Neuronal stem cell (in vitro differentiated cells): ENCODE measurements around the gene PALM.
A peak's percentile ranks its signal among the peaks of the same experiment; 100 is the strongest.
"Not testable (repeated sequence)": the region's sequence is repeated elsewhere in the genome, so short reads cannot be mapped to it uniquely, and the experiment has no call there.

ENCODE experiments used
- DNase-seq: peaks from one replicate; pipeline ENCODE4 v3.0.0-alpha.2; 2013; ENCODE audit warnings: low spot score
- H2AFZ ChIP-seq: one replicate; pipeline ENCODE4 v1.6.1; 2013; ENCODE audit warnings: mild to moderate bottlenecking, low read length, inconsistent platforms
- H2AK5ac ChIP-seq: 2 replicates; pipeline ENCODE4 v1.6.1; 2013; ENCODE audit warnings: low read depth, mild to moderate bottlenecking, inconsistent platforms, low read length, moderate library complexity, mixed read lengths
- H2BK120ac ChIP-seq: 2 replicates; pipeline ENCODE4 v1.6.1; 2013; ENCODE audit warnings: low read depth, mild to moderate bottlenecking, inconsistent platforms, low read length, moderate library complexity, mixed read lengths
- H2BK12ac ChIP-seq: one replicate; pipeline ENCODE4 v1.6.1; 2013; ENCODE audit warnings: low read length, inconsistent platforms
- H2BK15ac ChIP-seq: 2 replicates; pipeline ENCODE4 v1.6.1; 2013; ENCODE audit warnings: mild to moderate bottlenecking, low read length, inconsistent platforms, mixed read lengths
- H2BK5ac ChIP-seq: one replicate; pipeline ENCODE4 v1.6.1; 2013; ENCODE audit warnings: inconsistent platforms, mild to moderate bottlenecking, low read length, moderate library complexity
- H3K14ac ChIP-seq: one replicate; pipeline ENCODE4 v1.6.1; 2013; ENCODE audit warnings: low read length, inconsistent platforms
- H3K18ac ChIP-seq: 2 replicates; pipeline ENCODE4 v1.6.1; 2013; ENCODE audit warnings: low read length, inconsistent platforms
- H3K23ac ChIP-seq: 2 replicates; pipeline ENCODE4 v1.6.1; 2013; ENCODE audit warnings: low read depth, mild to moderate bottlenecking, mixed read lengths, low read length, inconsistent platforms; ENCODE audit not compliant: poor library complexity
- H3K27ac ChIP-seq: replicated peaks from 3 replicates; pipeline ENCODE4 v1.5.1; 2013; ENCODE audit warnings: low read length, inconsistent platforms
- H3K27me3 ChIP-seq, 3 experiments: 2 replicates each; pipeline ENCODE4 v1.6.1; 2013; ENCODE audit warnings: low read length in 3 of 3, mild to moderate bottlenecking in 2 of 3, inconsistent platforms in 1 of 3, low read depth in 1 of 3, mixed read lengths in 1 of 3, moderate library complexity in 1 of 3; ENCODE audit not compliant: control insufficient read depth in 3 of 3, insufficient read depth in 3 of 3
- H3K36me3 ChIP-seq, 2 donors: replicated peaks in 1 of 2; 2 replicates each; pipeline ENCODE4 v1.6.1; 2013; ENCODE audit warnings: low read length in 2 of 2; ENCODE audit not compliant: control insufficient read depth in 2 of 2, insufficient read depth in 2 of 2
- H3K4ac ChIP-seq: 2 replicates; pipeline ENCODE4 v1.6.1; 2013; ENCODE audit warnings: inconsistent platforms, mild to moderate bottlenecking, low read length, moderate library complexity
- H3K4me1 ChIP-seq, 2 donors: 1 replicate in 1 of 2; 2 replicates in 1 of 2; pipeline ENCODE4 v1.6.1; 2013; ENCODE audit warnings: low read length in 2 of 2, low read depth in 1 of 2; ENCODE audit not compliant: control insufficient read depth in 2 of 2, insufficient read depth in 1 of 2
- H3K4me2 ChIP-seq: one replicate; pipeline ENCODE4 v1.6.1; 2013; ENCODE audit warnings: mild to moderate bottlenecking, low read length, inconsistent platforms; ENCODE audit not compliant: insufficient read depth, poor library complexity, severe bottlenecking
- H3K4me3 ChIP-seq, 2 donors: 2 replicates each; pipeline ENCODE4 v1.5.1; 2013; ENCODE audit warnings: low read length in 2 of 2, mild to moderate bottlenecking in 2 of 2, inconsistent platforms in 1 of 2, moderate library complexity in 1 of 2
- H3K79me1 ChIP-seq: one replicate; pipeline ENCODE4 v1.6.1; 2013; ENCODE audit warnings: low read depth, mild to moderate bottlenecking, inconsistent platforms, low read length, moderate library complexity
- H3K9ac ChIP-seq: one replicate; pipeline ENCODE4 v1.6.1; 2013; ENCODE audit warnings: mild to moderate bottlenecking, low read depth, low read length, inconsistent platforms; ENCODE audit not compliant: poor library complexity
- H3K9me3 ChIP-seq, 2 donors: replicated peaks in 1 of 2; 2 replicates each; pipeline versions ENCODE3 to v1.6.1; 2013; ENCODE audit warnings: low read length in 2 of 2, mild to moderate bottlenecking in 2 of 2, inconsistent platforms in 1 of 2, low read depth in 1 of 2, mixed read lengths in 1 of 2, moderate library complexity in 1 of 2; ENCODE audit not compliant: control insufficient read depth in 2 of 2, insufficient read depth in 1 of 2
- H4K8ac ChIP-seq: one replicate; pipeline ENCODE4 v1.6.1; 2013; ENCODE audit warnings: low read depth, mild to moderate bottlenecking, inconsistent platforms, low read length, moderate library complexity
- H4K91ac ChIP-seq: one replicate; pipeline ENCODE4 v1.6.1; 2013; ENCODE audit warnings: low read length, low read depth, mild to moderate bottlenecking, inconsistent platforms; ENCODE audit not compliant: poor library complexity
- WGBS, 2 donors: extraction: QIAGEN DNeasy Blood & Tissue Kit; methylation state at CpG; one replicate each; pipeline ENCODE4 v1.1.7; 2013; ENCODE audit warnings: missing lambda C conversion rate in 2 of 2, mixed read lengths in 1 of 2; ENCODE audit not compliant: insufficient read length in 2 of 2, insufficient replicate concordance in 1 of 2; ENCODE audit errors: extremely low coverage in 2 of 2; 5-methylcytosine and 5-hydroxymethylcytosine counted together

Gene PALM

GRCh38 chr19:725461-726089 lies 16.8 kb downstream of the PALM start:
- Histone ChIP-seq H4K8ac (no peak overlapping the region), H3K27ac (no peak overlapping the region)
- no CpG with 5 or more reads among the region's 13 CpGs for WGBS, 2 donors

GRCh38 chr19:726993-727956 lies 18.5 kb downstream of the PALM start:
- no peak overlapping the region for H3K9ac ChIP-seq
- H2AK5ac ChIP-seq = no peak overlapping the region
- H2BK15ac ChIP-seq = no peak overlapping the region
- peak overlapping the region; percentile 4 for H3K18ac ChIP-seq
- no peak overlapping the region for H4K91ac ChIP-seq
- no peak for DNase-seq
- H3K36me3 ChIP-seq = peaks cover 16 to 44% of the 10 kb centered on the region in 2 donors
- H3K27ac ChIP-seq = no peak overlapping the region
- H4K8ac ChIP-seq = no peak overlapping the region
- no peak overlapping the region for H2BK12ac ChIP-seq
- H2BK120ac ChIP-seq = no peak overlapping the region
- no peak overlapping the region for H2BK5ac ChIP-seq
- H2AFZ ChIP-seq = no peak overlapping the region
- peak overlapping the region; percentile 89 for H3K14ac ChIP-seq
- H3K23ac ChIP-seq = peak overlapping the region; percentile 80
- H3K4ac ChIP-seq = no peak overlapping the region
- peaks cover 14% of the 10 kb centered on the region for H3K79me1 ChIP-seq
- peaks cover 0 to 2% of the 10 kb centered on the region in 2 donors for H3K4me1 ChIP-seq
- H3K4me2 ChIP-seq = no peak overlapping the region
- H3K27me3 ChIP-seq = no peaks in the 10 kb centered on the region
- H3K4me3 ChIP-seq = no peak overlapping the region
- WGBS, 2 donors = no CpG with 5 or more reads among the region's 43 CpGs
- peaks cover 0 to 6% of the 10 kb centered on the region in 2 donors for H3K9me3 ChIP-seq

More at GRCh38 chr19:725461-726089, 16.8 kb downstream of the PALM start:
- no peak overlapping the region for H3K4me2 ChIP-seq
- H2BK15ac ChIP-seq = no peak overlapping the region
- H2AFZ ChIP-seq = no peak overlapping the region
- no peak overlapping the region for H3K23ac ChIP-seq
- H3K4ac ChIP-seq = no peak overlapping the region
- peaks cover 18% of the 10 kb centered on the region for H3K79me1 ChIP-seq
- H3K36me3 ChIP-seq = peaks cover 12 to 31% of the 10 kb centered on the region in 2 donors
- no peak overlapping the region for H3K14ac ChIP-seq
- H2AK5ac ChIP-seq = no peak overlapping the region
- no peak overlapping the region for H2BK12ac ChIP-seq
- H2BK5ac ChIP-seq = no peak overlapping the region
- H3K9ac ChIP-seq = no peak overlapping the region
- no peaks in the 10 kb centered on the region for H3K27me3 ChIP-seq
- no peak overlapping the region for H3K4me3 ChIP-seq
- no peak overlapping the region for H2BK120ac ChIP-seq
- H4K91ac ChIP-seq = no peak overlapping the region
- no peak for DNase-seq
- peaks cover 0 to 6% of the 10 kb centered on the region in 2 donors for H3K9me3 ChIP-seq
- peaks cover 1 to 7% of the 10 kb centered on the region in 2 donors for H3K4me1 ChIP-seq
- no peak overlapping the region for H3K18ac ChIP-seq

GRCh38 chr19:728011-728410 lies 19.3 kb downstream of the PALM start:
- peak overlapping the region; percentile 38 for H3K14ac ChIP-seq
- H2AK5ac ChIP-seq = no peak overlapping the region
- no peak overlapping the region for H3K27ac ChIP-seq
- H2BK12ac ChIP-seq = no peak overlapping the region
- H4K8ac ChIP-seq = no peak overlapping the region
- no peak overlapping the region for H2BK120ac ChIP-seq
- no peak overlapping the region for H3K18ac ChIP-seq
- peaks cover 0 to 6% of the 10 kb centered on the region in 2 donors for H3K9me3 ChIP-seq
- H3K79me1 ChIP-seq = peaks cover 14% of the 10 kb centered on the region
- H2BK15ac ChIP-seq = no peak overlapping the region
- no peak overlapping the region for H3K9ac ChIP-seq
- no peaks in the 10 kb centered on the region for H3K27me3 ChIP-seq
- H3K4me3 ChIP-seq = no peak overlapping the region
- no peak overlapping the region for H4K91ac ChIP-seq
- peaks cover 16 to 49% of the 10 kb centered on the region in 2 donors for H3K36me3 ChIP-seq
- no peak overlapping the region for H3K4ac ChIP-seq
- no peak overlapping the region for H2BK5ac ChIP-seq
- H3K4me1 ChIP-seq = no peaks in the 10 kb centered on the region
- no peak overlapping the region for H2AFZ ChIP-seq
- no CpG with 5 or more reads among the region's 26 CpGs for WGBS, 2 donors
- no peak overlapping the region for H3K4me2 ChIP-seq
- H3K23ac ChIP-seq = peak overlapping the region; percentile 80
- DNase-seq = no peak

- not testable (repeated sequence) for H2BK5ac ChIP-seq, H3K27me3 ChIP-seq, H3K79me1 ChIP-seq, H3K27ac ChIP-seq, H2BK12ac ChIP-seq, H3K18ac ChIP-seq, H4K91ac ChIP-seq, H3K23ac ChIP-seq, H3K4ac ChIP-seq, H3K14ac ChIP-seq, H3K4me2 ChIP-seq, H2AK5ac ChIP-seq, H2BK120ac ChIP-seq, H3K4me3 ChIP-seq, DNase-seq, H2BK15ac ChIP-seq, H3K4me1 ChIP-seq, H2AFZ ChIP-seq, H3K9me3 ChIP-seq, H4K8ac ChIP-seq
- peaks cover 19 to 62% of the 10 kb centered on the region in 2 donors for H3K36me3 ChIP-seq
- H3K9ac ChIP-seq = peak overlapping the region; percentile 70
- no CpG with 5 or more reads among the region's 15 CpGs for WGBS, 2 donors
Measured at GRCh38 chr19:729564-729963, 20.8 kb downstream of the PALM start.
